ENCODE results near the gene CACNA2D2.

DNA sequence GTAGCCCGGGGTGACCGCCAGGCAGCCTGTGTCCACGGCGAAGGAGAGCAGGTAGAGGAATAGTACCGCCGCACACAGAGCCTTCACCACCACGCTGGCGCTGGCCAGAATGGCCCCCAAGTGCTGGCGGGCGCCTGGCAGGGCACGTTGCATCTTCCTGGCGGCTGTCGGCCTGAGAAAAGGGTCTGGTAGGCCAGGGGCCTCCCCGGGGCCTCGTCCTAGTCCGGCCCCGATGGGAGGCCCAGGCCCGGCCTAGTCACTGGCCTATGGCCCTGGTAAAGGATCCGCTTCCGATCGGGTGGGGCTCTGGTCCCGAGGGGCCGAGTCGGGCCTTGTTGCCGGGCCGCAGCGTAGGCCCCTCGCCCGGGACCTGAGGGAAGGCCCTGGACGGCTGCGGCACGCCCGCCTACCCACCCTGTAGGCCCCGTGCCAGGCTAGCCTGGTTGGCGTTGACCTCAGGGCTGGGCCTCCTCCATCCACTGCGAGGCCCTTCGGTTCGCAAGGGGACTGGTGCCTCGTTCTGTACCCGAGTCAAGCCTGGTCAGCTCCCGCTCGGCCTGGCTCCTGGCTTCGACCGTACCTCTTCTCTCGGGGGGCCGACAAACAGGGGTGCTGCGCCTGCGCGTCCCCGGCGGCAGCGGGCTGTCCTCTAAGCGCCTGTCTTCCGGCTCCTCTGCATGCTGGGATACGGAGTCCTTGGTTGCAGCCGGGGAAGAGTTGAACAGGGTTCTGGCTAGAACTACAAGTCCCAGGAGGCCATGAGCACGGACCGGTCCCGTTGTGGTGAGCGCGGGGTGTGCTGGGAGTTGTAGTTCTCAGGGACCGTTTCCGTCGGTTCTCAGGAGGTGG is 144.3 kb downstream of the CACNA2D2 start, which contains the start of gene TMEM115:
- peak; percentile 57 for TF ChIP-seq POLR2A (IDR thresholded peaks at IDR 0.05)
- TF ChIP-seq, protein P1, sequence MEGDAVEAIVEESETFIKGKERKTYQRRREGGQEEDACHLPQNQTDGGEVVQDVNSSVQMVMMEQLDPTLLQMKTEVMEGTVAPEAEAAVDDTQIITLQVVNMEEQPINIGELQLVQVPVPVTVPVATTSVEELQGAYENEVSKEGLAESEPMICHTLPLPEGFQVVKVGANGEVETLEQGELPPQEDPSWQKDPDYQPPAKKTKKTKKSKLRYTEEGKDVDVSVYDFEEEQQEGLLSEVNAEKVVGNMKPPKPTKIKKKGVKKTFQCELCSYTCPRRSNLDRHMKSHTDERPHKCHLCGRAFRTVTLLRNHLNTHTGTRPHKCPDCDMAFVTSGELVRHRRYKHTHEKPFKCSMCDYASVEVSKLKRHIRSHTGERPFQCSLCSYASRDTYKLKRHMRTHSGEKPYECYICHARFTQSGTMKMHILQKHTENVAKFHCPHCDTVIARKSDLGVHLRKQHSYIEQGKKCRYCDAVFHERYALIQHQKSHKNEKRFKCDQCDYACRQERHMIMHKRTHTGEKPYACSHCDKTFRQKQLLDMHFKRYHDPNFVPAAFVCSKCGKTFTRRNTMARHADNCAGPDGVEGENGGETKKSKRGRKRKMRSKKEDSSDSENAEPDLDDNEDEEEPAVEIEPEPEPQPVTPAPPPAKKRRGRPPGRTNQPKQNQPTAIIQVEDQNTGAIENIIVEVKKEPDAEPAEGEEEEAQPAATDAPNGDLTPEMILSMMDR (IDR thresholded peaks at IDR 0.05): peak in 1 of 4 experiments; percentile 21
- peak; percentile 100 for TF ChIP-seq POLR2AphosphoS5 (IDR thresholded peaks at IDR 0.05)

All from prostate gland (tissue), 2 donors.